Inferior parietal cortex (tissue), 1 donor: ENCODE data around the gene TEX22.

Experiments
- DNase-seq: peaks from one replicate; pipeline ENCODE4 v3.0.0-alpha.2; 2016; ENCODE audit errors: extremely low spot score

The TEX22 gene

DNA sequence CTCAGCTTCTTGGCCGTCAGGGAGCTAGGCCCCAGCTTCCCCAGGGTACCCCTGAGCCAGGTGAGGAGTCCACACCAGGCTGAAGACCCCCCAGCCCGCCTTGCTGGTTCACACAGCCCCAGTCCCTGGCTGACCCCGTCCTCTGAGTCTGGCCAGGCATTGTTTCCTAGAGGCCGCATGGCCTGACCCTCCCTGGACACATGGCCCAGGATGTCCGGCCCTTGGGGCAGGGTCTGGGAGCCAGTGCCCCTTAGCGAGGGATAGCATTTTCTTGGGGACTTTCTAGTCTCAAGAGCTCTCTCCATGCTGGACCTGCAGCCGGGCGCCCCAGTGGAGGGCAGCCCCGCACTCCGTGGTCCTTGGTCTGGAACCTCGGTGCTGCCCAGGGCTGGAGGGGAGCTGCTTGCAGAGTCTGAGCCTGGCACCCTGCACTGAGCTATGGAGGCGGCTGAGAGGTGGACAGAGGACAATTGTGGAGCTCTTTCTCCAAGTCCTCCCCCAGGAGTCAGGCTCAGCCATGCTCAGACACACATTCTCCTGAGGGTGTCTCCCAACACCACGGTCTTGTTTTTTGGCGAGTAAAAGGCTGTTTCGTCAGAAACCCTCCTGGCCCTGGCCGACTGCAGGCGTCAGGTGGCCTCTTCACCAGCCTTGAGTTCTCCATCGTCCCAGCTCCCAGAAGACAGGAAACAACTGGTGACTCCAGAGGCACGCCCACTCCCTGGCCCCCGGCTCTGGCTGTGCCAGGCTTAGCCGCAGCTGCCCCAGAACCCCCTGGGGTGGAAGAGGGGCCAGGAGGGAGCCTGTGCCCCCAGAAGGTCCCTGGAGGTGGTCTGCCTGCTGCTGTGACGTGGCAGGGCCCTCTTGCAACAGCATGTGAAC, 58.6 kb downstream of the TEX22 start:
- no peak for DNase-seq

DNA sequence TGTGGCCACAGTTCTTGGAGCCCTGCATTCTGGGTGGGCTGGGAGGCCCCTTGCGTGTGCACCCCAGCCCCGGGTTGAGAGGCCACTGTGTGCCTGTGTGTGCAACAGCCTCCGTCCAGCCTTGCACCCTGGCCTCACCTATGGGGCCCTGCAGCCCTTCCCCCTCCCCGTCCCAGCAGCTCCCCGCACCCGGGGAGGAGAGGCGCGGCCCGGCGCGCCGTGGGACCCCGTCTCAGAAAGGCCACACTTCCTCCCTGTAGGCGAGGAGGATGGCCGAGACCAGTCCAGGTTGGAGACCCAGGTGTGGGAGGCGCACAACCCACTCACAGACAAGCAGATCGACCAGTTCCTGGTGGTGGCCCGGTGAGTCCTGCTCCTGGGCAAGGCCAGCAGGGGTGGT, 59.7 kb downstream of the TEX22 start:
- DNase-seq, result no peak

DNA sequence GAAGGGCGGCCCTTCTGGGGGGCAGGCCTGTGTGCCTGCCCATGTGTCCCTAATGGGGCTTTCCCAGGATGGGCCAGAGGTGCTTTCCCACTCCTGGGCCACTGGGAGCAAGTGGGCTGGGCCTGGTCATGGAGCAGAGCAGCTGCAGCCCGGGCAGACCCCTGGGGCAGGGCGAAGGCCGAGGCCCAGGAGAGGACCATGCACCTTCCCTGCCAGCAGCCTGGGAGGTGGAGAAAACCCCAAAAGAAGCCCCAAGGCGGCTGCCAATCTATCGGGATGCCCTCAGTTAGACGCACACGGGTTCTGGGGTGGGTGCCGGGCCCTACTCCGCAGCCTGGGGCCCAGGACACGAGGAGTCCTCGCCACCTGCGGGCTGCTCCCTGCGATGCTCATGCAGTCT, 60.2 kb downstream of the TEX22 start:
- no peak for DNase-seq

GRCh38 chr14:105460116-105460515, 61.8 kb downstream of the TEX22 start:
- no peak for DNase-seq

DNA sequence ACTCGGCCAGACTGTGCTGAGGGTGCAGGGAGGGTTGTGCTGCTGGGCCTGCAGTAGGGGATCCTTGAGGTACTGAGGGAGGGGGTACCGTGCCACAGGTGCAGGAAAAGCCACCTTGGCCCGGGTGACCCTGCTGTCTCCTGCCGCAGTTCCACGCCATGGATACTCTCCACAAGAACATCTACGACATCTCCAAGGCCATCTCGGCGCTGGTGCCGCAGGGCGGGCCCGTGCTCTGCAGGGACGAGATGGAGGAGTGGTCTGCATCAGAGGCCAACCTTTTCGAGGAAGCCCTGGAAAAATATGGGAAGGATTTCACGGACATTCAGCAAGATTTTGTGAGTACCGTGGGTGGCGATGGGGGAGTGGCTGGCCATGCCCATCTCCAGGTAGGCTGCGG, 62.3 kb downstream of the TEX22 start:
- no peak for DNase-seq

GRCh38 chr14:105461903-105462302, 63.6 kb downstream of the TEX22 start:
- no peak for DNase-seq
